ENCODE data around the gene CDIPT. TPM values are rescaled to one million over a fixed set of nuclear protein-coding genes. Genes with fewer than 3 reads are reported as not detected.
A peak's percentile ranks its signal among the peaks of the same experiment; 100 is the strongest.

Gene CDIPT
- total and polyA plus RNA-seq, 2 of the 13 experiments (the other 11 are each of a cell fraction or from before 2014, with no cell fraction given) = 54.9 to 97.5 TPM

DNA sequence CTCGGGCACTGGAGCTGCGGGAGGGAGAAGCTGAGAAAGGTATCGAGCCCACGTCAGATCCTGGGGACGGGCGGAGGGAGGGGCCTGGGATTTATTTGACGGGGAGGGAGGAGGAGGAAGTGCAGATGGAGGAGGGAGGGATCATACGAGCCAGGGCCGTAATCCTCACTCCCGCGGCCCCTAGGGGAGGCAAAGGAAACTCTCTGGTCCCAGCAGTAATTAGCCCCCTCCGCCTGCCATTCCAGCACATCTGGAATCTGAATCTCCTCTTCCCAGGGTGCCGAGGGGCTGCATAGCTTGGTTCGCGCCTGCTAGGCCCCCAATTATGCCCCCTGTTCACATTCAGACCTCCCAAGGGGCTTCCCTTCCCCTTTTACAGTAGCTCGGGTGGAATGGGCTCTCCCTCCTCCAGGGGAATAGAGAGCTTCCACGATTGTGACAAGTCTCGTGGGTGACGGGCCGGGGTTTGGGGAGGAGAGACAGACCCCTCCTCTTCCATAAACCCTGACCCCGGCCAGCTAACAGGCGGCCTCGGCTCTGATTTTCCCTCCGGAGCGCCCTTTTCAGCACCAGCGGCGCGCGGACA lies 36.6 kb upstream of the CDIPT start, which contains the start of gene SEZ6L2 (continued):
- TF ChIP-seq ZNF383 (CRISPR knock-in tag; IDR thresholded peaks at IDR 0.05; ENCODE audit: borderline replicate concordance) (no peak), ZUFSP (CRISPR knock-in tag; IDR thresholded peaks at IDR 0.05; ENCODE audit: borderline replicate concordance) (no peak), CEBPZ (IDR thresholded peaks at IDR 0.05; ENCODE audit: low read length) (no peak), ZNF451 (CRISPR knock-in tag; IDR thresholded peaks at IDR 0.05) (no peak), BCL6 (CRISPR knock-in tag; IDR thresholded peaks at IDR 0.05) (peak; percentile 41; the same call in 1 of the 2 replicates), CENPT (CRISPR knock-in tag; IDR thresholded peaks at IDR 0.05; ENCODE audit: low read depth) (no peak), HES4 (CRISPR knock-in tag; IDR thresholded peaks at IDR 0.05; ENCODE audit: borderline replicate concordance) (no peak), ATF7-NPFF (CRISPR knock-in tag; IDR thresholded peaks at IDR 0.05; ENCODE audit: low read depth) (no peak; the same call in 1 of the 2 replicates), ZNF256 (CRISPR knock-in tag; conservative IDR thresholded peaks at IDR 0.05) (peak; percentile 97), ZNF687 (CRISPR knock-in tag; IDR thresholded peaks at IDR 0.05) (0 out of 2 replicates have a peak, but pooled peaks have one; percentile 2), ZNF674 (CRISPR knock-in tag; IDR thresholded peaks at IDR 0.05; ENCODE audit: low read depth) (no peak), ZSCAN12 (CRISPR knock-in tag; IDR thresholded peaks at IDR 0.05) (no peak), ZNF121 (CRISPR knock-in tag; IDR thresholded peaks at IDR 0.05) (peak; percentile 77; the same call in 1 of the 2 replicates), ARNT (IDR thresholded peaks at IDR 0.05) (no peak), U2AF1 (optimal IDR thresholded peaks at IDR 0.05; ENCODE audit: low read depth, low read length) (no peak)
- TF ChIP-seq, protein P1, sequence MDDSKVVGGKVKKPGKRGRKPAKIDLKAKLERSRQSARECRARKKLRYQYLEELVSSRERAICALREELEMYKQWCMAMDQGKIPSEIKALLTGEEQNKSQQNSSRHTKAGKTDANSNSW (CRISPR knock-in tag; IDR thresholded peaks at IDR 0.05; ENCODE audit: borderline replicate concordance) = peak; percentile 4; the same call in 1 of the 2 replicates
- TF ChIP-seq, protein P2, sequence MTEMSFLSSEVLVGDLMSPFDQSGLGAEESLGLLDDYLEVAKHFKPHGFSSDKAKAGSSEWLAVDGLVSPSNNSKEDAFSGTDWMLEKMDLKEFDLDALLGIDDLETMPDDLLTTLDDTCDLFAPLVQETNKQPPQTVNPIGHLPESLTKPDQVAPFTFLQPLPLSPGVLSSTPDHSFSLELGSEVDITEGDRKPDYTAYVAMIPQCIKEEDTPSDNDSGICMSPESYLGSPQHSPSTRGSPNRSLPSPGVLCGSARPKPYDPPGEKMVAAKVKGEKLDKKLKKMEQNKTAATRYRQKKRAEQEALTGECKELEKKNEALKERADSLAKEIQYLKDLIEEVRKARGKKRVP (CRISPR knock-in tag; IDR thresholded peaks at IDR 0.05) = peak in 1 of 2 experiments; percentile 59; a peak in 1 of 4 replicates
